ENCODE data around the gene CCL7.

DNA sequence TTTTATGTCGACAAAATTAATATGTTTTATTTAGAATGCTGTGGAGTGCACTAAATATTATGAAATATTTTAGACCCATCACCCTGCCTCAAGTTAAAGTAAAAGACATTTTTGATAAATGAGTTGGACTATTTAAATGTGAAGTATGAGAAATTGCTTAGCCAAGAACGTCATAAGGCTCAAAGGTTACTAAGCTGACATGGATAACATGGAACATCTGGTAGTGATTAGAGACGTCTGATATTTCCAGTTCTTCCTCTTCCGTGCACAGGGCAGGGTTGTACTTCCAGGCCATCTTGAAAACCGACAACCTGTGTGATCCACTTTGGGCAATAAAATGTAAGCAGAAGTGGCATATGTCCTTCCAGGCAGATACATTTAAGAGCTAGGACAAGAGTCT, 42.1 kb downstream of the CCL7 start:
- TF ChIP-seq, protein P1, sequence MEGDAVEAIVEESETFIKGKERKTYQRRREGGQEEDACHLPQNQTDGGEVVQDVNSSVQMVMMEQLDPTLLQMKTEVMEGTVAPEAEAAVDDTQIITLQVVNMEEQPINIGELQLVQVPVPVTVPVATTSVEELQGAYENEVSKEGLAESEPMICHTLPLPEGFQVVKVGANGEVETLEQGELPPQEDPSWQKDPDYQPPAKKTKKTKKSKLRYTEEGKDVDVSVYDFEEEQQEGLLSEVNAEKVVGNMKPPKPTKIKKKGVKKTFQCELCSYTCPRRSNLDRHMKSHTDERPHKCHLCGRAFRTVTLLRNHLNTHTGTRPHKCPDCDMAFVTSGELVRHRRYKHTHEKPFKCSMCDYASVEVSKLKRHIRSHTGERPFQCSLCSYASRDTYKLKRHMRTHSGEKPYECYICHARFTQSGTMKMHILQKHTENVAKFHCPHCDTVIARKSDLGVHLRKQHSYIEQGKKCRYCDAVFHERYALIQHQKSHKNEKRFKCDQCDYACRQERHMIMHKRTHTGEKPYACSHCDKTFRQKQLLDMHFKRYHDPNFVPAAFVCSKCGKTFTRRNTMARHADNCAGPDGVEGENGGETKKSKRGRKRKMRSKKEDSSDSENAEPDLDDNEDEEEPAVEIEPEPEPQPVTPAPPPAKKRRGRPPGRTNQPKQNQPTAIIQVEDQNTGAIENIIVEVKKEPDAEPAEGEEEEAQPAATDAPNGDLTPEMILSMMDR (IDR thresholded peaks at IDR 0.05; ENCODE audit: insufficient read depth, low read depth, low read length) = no peak
- TF ChIP-seq EZH2 (IDR thresholded peaks at IDR 0.05; ENCODE audit: insufficient read depth, low read length) = no peak

Data from astrocyte (in vitro differentiated cells and primary cell).